ENCODE measurements around the gene UBE2L3.
"Not testable (repeated sequence)": the region's sequence is repeated elsewhere in the genome, so short reads cannot be mapped to it uniquely, and the experiment has no call there.

UBE2L3 gene

DNA sequence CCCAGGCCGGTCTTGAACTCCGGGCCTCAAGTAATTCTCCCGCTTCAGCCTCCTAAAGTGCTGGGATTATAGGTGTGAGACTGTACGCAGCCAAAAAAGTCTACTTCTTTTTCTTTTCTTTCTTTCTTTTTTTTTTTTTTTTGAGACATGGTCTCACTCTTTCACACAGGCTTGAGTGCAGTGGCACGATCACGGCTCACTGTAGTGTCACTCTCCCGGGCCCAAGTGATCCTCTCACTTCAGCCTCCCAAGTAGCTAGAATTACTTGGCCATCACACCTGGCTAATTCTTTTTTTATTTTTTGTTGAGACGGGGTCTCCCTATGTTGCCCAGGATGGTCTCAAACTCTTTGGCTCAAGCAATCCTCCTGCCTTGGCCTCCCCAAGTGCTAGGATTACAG, 3.6 kb upstream of the UBE2L3 start:
- in situ Hi-C loops (cut with HindIII; ENCODE audit: low pct_unique_long_range_greater_than_20kb, low sequenced_read_pairs): no loop called here
- no peak for TF ChIP-seq JUND (IDR thresholded peaks at IDR 0.05; ENCODE audit: low read depth)

DNA sequence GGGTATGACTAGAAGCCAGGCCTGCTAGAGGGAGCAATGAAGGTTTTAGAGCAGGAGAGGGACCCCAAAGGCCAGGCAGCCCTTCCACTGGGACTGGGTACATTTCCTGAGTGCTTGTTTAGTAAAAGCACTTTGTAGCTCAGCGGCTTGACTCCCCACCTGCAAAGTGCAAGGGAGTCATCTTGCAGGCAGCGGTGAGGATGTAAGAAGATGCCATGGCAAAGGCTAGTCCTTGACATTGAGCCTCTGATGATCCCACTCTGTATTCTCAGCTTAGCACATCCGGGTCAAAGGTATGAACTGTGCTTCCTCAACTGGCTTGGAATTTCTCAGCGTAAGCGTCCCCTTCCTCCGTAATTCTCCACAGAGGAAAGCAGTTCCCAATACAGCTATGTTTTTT, 3.1 kb upstream of the UBE2L3 start:
- TF ChIP-seq JUND (IDR thresholded peaks at IDR 0.05; ENCODE audit: low read depth): no peak
- no peak for DNase-seq (ENCODE audit: low read depth in 1 of 2, low spot score in 1 of 2)
- in situ Hi-C loops (cut with HindIII; ENCODE audit: low pct_unique_long_range_greater_than_20kb, low sequenced_read_pairs): no loop called here

More for the DNA sequence above, 3.6 kb upstream of the UBE2L3 start:
- no peak for DNase-seq (ENCODE audit: low read depth in 1 of 2, low spot score in 1 of 2)

- no peak for DNase-seq (ENCODE audit: low read depth in 1 of 2, low spot score in 1 of 2)
- in situ Hi-C loops (cut with HindIII; ENCODE audit: low pct_unique_long_range_greater_than_20kb, low sequenced_read_pairs): no loop called here
- TF ChIP-seq JUND (IDR thresholded peaks at IDR 0.05; ENCODE audit: low read depth): no peak
Measured at GRCh38 chr22:21568347-21569075, 997 bp downstream of the UBE2L3 start.

- DNase-seq (ENCODE audit: low read depth in 1 of 2, low spot score in 1 of 2); in situ Hi-C loops (cut with HindIII; ENCODE audit: low pct_unique_long_range_greater_than_20kb, low sequenced_read_pairs): not testable (repeated sequence)
Measured at GRCh38 chr22:21569076-21569427, 1.5 kb downstream of the UBE2L3 start.

DNA sequence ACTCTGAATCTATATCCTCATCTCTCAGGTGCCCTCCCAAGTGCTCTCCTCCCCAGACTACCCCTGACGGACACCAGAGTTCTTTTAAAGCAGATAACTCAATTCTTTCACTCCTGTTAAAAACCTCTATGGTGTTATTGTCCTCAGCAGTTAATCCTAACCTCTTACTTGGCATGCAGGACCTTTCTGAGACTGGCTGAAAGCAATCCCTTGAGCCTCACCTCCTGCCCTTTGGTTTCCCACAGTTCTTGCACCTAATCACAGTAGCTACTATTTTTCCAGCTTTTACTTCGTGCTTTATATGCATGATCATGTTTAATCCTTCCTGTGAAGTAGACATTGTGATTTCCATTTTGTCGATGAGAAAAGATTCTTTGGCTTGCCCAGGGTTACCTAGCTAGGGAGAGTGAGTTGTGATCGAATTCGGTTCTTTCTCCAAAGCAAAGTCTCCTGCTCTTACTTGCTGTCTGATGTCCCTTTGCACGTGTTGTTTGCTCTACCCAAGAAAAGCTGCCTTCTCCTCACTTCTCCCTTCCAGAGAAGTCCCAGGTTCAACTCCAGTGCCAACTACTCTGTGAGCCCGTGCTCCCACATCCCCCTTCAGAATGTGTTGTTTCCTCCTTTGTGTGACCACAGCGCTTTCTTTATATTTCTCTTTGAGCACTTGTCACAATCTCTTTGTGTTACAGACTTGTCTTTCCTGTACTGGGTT, 2.1 kb downstream of the UBE2L3 start:
- DNase-seq (ENCODE audit: low read depth in 1 of 2, low spot score in 1 of 2): no peak
- TF ChIP-seq JUND (IDR thresholded peaks at IDR 0.05; ENCODE audit: low read depth): no peak
- in situ Hi-C loops (cut with HindIII; ENCODE audit: low pct_unique_long_range_greater_than_20kb, low sequenced_read_pairs): no loop called here

GRCh38 chr22:21570398-21570797, 2.9 kb downstream of the UBE2L3 start:
- DNase-seq (ENCODE audit: low read depth in 1 of 2, low spot score in 1 of 2): no peak
- in situ Hi-C loops (cut with HindIII; ENCODE audit: low pct_unique_long_range_greater_than_20kb, low sequenced_read_pairs): no loop called here
- TF ChIP-seq JUND (IDR thresholded peaks at IDR 0.05; ENCODE audit: low read depth): no peak

DNA sequence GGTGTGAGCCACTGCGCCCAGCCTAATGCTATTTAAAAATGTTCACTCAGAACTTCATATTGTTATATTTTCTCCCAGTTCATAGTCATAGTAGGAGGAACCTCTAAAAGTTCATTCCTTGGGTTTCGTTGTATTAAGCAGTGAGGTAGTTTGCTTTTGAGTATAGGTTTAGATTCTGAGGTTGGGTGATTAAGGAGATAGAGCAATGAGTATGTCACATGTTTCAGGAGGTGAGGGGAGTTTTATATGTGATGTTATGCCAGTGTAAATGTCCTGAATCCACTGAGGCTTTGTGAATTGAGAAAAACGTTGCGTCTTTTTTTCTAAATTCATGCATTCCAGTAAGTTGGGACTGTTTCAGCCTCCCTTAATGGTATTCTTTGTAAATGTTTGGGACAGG, 4.2 kb downstream of the UBE2L3 start:
- in situ Hi-C loops (cut with HindIII; ENCODE audit: low pct_unique_long_range_greater_than_20kb, low sequenced_read_pairs): no loop called here
- TF ChIP-seq JUND (IDR thresholded peaks at IDR 0.05; ENCODE audit: low read depth): no peak
- DNase-seq (ENCODE audit: low read depth in 1 of 2, low spot score in 1 of 2): no peak

DNA sequence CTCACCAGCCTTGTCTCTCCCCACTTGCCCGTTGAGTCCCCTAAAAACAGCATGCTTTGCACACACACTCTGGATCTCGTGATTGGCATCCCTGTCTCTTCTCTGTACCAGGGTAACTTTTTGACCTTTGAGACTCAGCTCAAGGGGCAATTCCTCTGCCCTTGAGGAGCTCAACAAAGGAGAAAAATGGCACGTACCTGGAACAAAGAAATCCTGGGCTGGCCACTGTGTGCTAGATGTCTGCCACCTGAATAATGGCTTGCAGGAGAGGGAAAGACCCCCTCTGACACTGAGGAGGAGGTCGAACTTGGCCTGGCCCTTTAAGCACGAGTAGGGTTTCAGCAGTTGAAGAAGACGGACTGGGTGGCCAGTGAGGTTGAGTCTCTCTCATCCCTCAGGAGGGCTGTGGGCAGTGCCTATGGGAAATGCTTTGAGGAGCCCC, 5.8 kb downstream of the UBE2L3 start:
- TF ChIP-seq JUND (IDR thresholded peaks at IDR 0.05; ENCODE audit: low read depth): no peak
- DNase-seq (ENCODE audit: low read depth in 1 of 2, low spot score in 1 of 2): no peak
- in situ Hi-C loops (cut with HindIII; ENCODE audit: low pct_unique_long_range_greater_than_20kb, low sequenced_read_pairs): no loop called here

- in situ Hi-C loops (cut with HindIII; ENCODE audit: low pct_unique_long_range_greater_than_20kb, low sequenced_read_pairs): no loop called here
- DNase-seq (ENCODE audit: low read depth in 1 of 2, low spot score in 1 of 2): no peak
Measured at GRCh38 chr22:21573750-21574494, 6.4 kb downstream of the UBE2L3 start.

GRCh38 chr22:21579474-21579851, 11.9 kb downstream of the UBE2L3 start:
- DNase-seq (ENCODE audit: low read depth in 1 of 2, low spot score in 1 of 2): no peak
- no peak for TF ChIP-seq JUND (IDR thresholded peaks at IDR 0.05; ENCODE audit: low read depth)
- in situ Hi-C loops (cut with HindIII; ENCODE audit: low pct_unique_long_range_greater_than_20kb, low sequenced_read_pairs): no loop called here

More at GRCh38 chr22:21573750-21574494, 6.4 kb downstream of the UBE2L3 start:
- TF ChIP-seq JUND (IDR thresholded peaks at IDR 0.05; ENCODE audit: low read depth): no peak

DNA sequence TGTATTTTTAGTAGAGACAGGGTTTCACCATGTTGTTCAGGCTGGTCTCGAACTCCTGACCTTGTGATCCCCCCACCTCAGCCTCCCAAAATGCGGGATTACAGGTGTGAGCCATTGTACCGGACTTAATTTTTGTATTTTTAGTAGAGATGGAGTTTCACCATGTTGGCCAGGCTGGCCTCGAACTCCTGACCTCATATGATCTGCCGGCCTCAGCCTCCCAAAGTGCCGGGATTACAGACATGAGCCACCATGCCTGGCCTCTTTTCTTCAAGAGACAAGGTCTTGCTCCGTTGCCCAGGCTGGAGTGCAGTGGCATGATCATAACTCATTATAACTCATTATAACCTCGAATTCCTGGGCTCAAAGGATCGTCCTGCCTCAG, 13.1 kb downstream of the UBE2L3 start:
- in situ Hi-C loops (cut with HindIII; ENCODE audit: low pct_unique_long_range_greater_than_20kb, low sequenced_read_pairs); DNase-seq (ENCODE audit: low read depth in 1 of 2, low spot score in 1 of 2): not testable (repeated sequence)

DNA sequence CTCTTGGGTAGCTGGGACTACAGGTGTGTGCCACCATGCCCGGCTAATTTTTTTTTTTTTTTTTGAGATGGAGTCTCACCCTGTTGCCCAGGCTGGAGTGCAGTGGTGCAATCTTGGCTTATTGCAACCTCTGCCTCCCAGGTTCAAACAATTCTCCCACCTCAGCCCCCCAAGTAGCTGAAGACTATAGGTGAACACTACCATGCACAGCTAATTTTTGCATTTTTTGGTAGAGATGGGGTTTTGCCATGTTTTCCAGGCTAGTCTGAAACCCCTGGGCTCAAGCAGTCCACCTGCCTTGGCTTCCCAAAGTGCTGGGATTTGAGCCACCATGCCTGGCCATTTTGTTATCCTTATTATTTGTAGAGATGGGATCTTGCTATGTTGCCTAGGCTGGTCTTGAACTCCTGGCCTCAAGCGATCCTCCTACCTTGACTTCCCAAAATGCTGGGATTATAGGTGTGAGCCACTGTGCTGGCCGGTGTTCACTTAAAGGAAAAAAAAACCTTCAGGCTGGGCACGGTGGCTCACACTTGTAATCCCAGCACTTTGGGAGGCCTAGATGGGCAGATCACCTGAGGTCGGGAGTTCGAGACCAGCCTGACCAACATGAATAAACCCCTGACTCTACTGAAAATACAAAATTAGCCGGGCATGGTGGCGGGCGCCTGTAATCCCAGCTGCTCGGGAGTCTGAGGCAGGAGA, 13.6 kb downstream of the UBE2L3 start:
- in situ Hi-C loops (cut with HindIII; ENCODE audit: low pct_unique_long_range_greater_than_20kb, low sequenced_read_pairs); DNase-seq (ENCODE audit: low read depth in 1 of 2, low spot score in 1 of 2): not testable (repeated sequence)

Data from T47D (cell line).